Measurements from ENCODE around the gene ENG. TPM values are rescaled to one million over a fixed set of nuclear protein-coding genes. Genes with fewer than 3 reads are reported as not detected.
A peak's percentile ranks its signal among the peaks of the same experiment; 100 is the strongest.

The ENG gene
- total RNA-seq, 2 donors from 2014 or later: 12.7 to 34.1 TPM

GRCh38 chr9:127865645-127866464, 11.4 kb upstream of the ENG start:
- ATAC-seq (no peak), DNase-seq (ENCODE audit: low spot score) (peak; percentile 39)
- Mint-ChIP-seq H3K27me3 (no peaks in the 10 kb centered on the region), H3K4me3 (no peak overlapping the region), H3K36me3 (no peaks in the 10 kb centered on the region), H3K27ac (peak overlapping the region; percentile 0 to 38), H3K9me3 (no peaks in the 10 kb centered on the region), H3K4me1 (ENCODE audit: low read depth in 2 of 2) (peaks cover 21 to 34% of the 10 kb centered on the region in 2 donors)

- Mint-ChIP-seq H3K4me3 (no peak overlapping the region), H3K9me3 (no peaks in the 10 kb centered on the region), H3K36me3 (no peaks in the 10 kb centered on the region), H3K4me1 (ENCODE audit: low read depth in 2 of 2) (peaks cover 28 to 39% of the 10 kb centered on the region in 2 donors), H3K27me3 (no peaks in the 10 kb centered on the region), H3K27ac (peak overlapping the region; percentile 87 to 94)
- no peak for DNase-seq (ENCODE audit: low spot score)
- no peak for ATAC-seq
Observed at GRCh38 chr9:127863191-127863621, 8.7 kb upstream of the ENG start.

GRCh38 chr9:127862075-127863011, 7.9 kb upstream of the ENG start:
- Mint-ChIP-seq H3K36me3 (no peaks in the 10 kb centered on the region), H3K4me1 (ENCODE audit: low read depth in 2 of 2) (peaks cover 28 to 39% of the 10 kb centered on the region in 2 donors), H3K27ac (peak overlapping the region; percentile 87 to 94), H3K27me3 (no peaks in the 10 kb centered on the region), H3K4me3 (peak overlapping the region; percentile 54), H3K9me3 (no peaks in the 10 kb centered on the region)
- peak; percentile 74 to 83 for ATAC-seq
- DNase-seq (ENCODE audit: low spot score): peak; percentile 73

- Mint-ChIP-seq H3K4me1 (ENCODE audit: low read depth in 2 of 2) (peaks cover 29 to 40% of the 10 kb centered on the region in 2 donors), H3K9me3 (no peaks in the 10 kb centered on the region), H3K27me3 (no peaks in the 10 kb centered on the region), H3K4me3 (peak overlapping the region; percentile 23), H3K27ac (peak overlapping the region; percentile 87 to 94), H3K36me3 (no peaks in the 10 kb centered on the region)
- DNase-seq (ENCODE audit: low spot score) (no peak), ATAC-seq (no peak)
Observed at GRCh38 chr9:127860779-127861178, 6.3 kb upstream of the ENG start.

GRCh38 chr9:127860260-127860659, 5.8 kb upstream of the ENG start:
- no peak for ATAC-seq
- Mint-ChIP-seq H3K4me1 (ENCODE audit: low read depth in 2 of 2) (peaks cover 29 to 39% of the 10 kb centered on the region in 2 donors), H3K9me3 (no peaks in the 10 kb centered on the region), H3K27me3 (no peaks in the 10 kb centered on the region), H3K4me3 (peak overlapping the region; percentile 23), H3K27ac (peak overlapping the region in 1 of 2 donors; percentile 5), H3K36me3 (no peaks in the 10 kb centered on the region)
- no peak for DNase-seq (ENCODE audit: low spot score)

GRCh38 chr9:127858041-127858512, 3.6 kb upstream of the ENG start:
- Mint-ChIP-seq H3K9me3 (no peaks in the 10 kb centered on the region), H3K4me3 (no peak overlapping the region), H3K27me3 (no peaks in the 10 kb centered on the region), H3K4me1 (ENCODE audit: low read depth in 2 of 2) (peaks cover 27 to 37% of the 10 kb centered on the region in 2 donors), H3K36me3 (no peaks in the 10 kb centered on the region), H3K27ac (peak overlapping the region in 1 of 2 donors; percentile 35)
- DNase-seq (ENCODE audit: low spot score) (no peak), ATAC-seq (no peak)

- Mint-ChIP-seq H3K4me1 (ENCODE audit: low read depth in 2 of 2) (peaks cover 22 to 36% of the 10 kb centered on the region in 2 donors), H3K9me3 (no peaks in the 10 kb centered on the region), H3K4me3 (no peak overlapping the region), H3K27me3 (no peaks in the 10 kb centered on the region), H3K27ac (no peak overlapping the region), H3K36me3 (no peaks in the 10 kb centered on the region)
- ATAC-seq (no peak), DNase-seq (ENCODE audit: low spot score) (no peak)
Observed at GRCh38 chr9:127857278-127857677, 2.8 kb upstream of the ENG start.

- H3K9me3 Mint-ChIP-seq: no peaks in the 10 kb centered on the region
- peaks cover 27 to 37% of the 10 kb centered on the region in 2 donors for H3K4me1 Mint-ChIP-seq (ENCODE audit: low read depth in 2 of 2)
- ATAC-seq (no peak), DNase-seq (ENCODE audit: low spot score) (no peak)
- H3K4me3 Mint-ChIP-seq: no peak overlapping the region
- H3K27me3 Mint-ChIP-seq: no peaks in the 10 kb centered on the region
- H3K27ac Mint-ChIP-seq: no peak overlapping the region
- H3K36me3 Mint-ChIP-seq: no peaks in the 10 kb centered on the region
Observed at GRCh38 chr9:127856729-127857116, 2.3 kb upstream of the ENG start.

- no peaks in the 10 kb centered on the region for H3K36me3 Mint-ChIP-seq
- peaks cover 29 to 35% of the 10 kb centered on the region in 2 donors for H3K4me1 Mint-ChIP-seq (ENCODE audit: low read depth in 2 of 2)
- peak overlapping the region; percentile 36 for H3K4me3 Mint-ChIP-seq
- DNase-seq (ENCODE audit: low spot score) (no peak), ATAC-seq (no peak)
- H3K9me3 Mint-ChIP-seq: no peaks in the 10 kb centered on the region
- no peaks in the 10 kb centered on the region for H3K27me3 Mint-ChIP-seq
- peak overlapping the region; percentile 48 to 80 for H3K27ac Mint-ChIP-seq
Observed at GRCh38 chr9:127856094-127856728, 1.8 kb upstream of the ENG start.

- Mint-ChIP-seq H3K27me3 (no peaks in the 10 kb centered on the region), H3K36me3 (no peaks in the 10 kb centered on the region), H3K9me3 (no peaks in the 10 kb centered on the region), H3K27ac (peak overlapping the region; percentile 48 to 80), H3K4me1 (ENCODE audit: low read depth in 2 of 2) (peaks cover 23 to 28% of the 10 kb centered on the region in 2 donors), H3K4me3 (peak overlapping the region; percentile 36)
- DNase-seq (ENCODE audit: low spot score) (no peak), ATAC-seq (no peak)
Observed at GRCh38 chr9:127855522-127855921, 1.1 kb upstream of the ENG start.

- peak overlapping the region in 1 of 2 donors; percentile 80 for H3K27ac Mint-ChIP-seq
- H3K4me1 Mint-ChIP-seq (ENCODE audit: low read depth in 2 of 2): peaks cover 23 to 26% of the 10 kb centered on the region in 2 donors
- H3K4me3 Mint-ChIP-seq: no peak overlapping the region
- H3K9me3 Mint-ChIP-seq: no peaks in the 10 kb centered on the region
- no peaks in the 10 kb centered on the region for H3K27me3 Mint-ChIP-seq
- ATAC-seq (no peak), DNase-seq (ENCODE audit: low spot score) (no peak)
- no peaks in the 10 kb centered on the region for H3K36me3 Mint-ChIP-seq
Observed at GRCh38 chr9:127854960-127855359, 502 bp upstream of the ENG start.

- DNase-seq (ENCODE audit: low spot score) (no peak), ATAC-seq (peak; percentile 7 to 18)
- H3K4me3 Mint-ChIP-seq: peak overlapping the region; percentile 91
- peaks cover 22 to 33% of the 10 kb centered on the region in 2 donors for H3K4me1 Mint-ChIP-seq (ENCODE audit: low read depth in 2 of 2)
- peaks cover 10% of the 10 kb centered on the region for H3K9me3 Mint-ChIP-seq
- H3K27me3 Mint-ChIP-seq: no peaks in the 10 kb centered on the region
- H3K36me3 Mint-ChIP-seq: peaks cover 11% of the 10 kb centered on the region
- peak overlapping the region; percentile 80 for H3K27ac Mint-ChIP-seq
Observed at GRCh38 chr9:127853312-127854183, 910 bp downstream of the ENG start.

All from natural killer cell treated with Interleukin-12 subunit alpha and Interleukin-12 subunit beta and Interleukin-15 and Interleukin-18, amount 100 ng/mL, for 72 hours (primary cell).